Esophagus squamous epithelium (tissue), 5 donors: Measurements from ENCODE around the gene TERF2IP. TPM values are rescaled to one million over a fixed set of nuclear protein-coding genes. Genes with fewer than 3 reads are reported as not detected.
A peak's percentile ranks its signal among the peaks of the same experiment; 100 is the strongest.

Experiments
- DNase-seq: peaks from one replicate; lab custom pipeline; 2025; lab: John Stamatoyannopoulos, UW
- H3K27ac ChIP-seq, 4 donors: fragments of 200-600 bp; sonication (generic); one replicate each; pipeline ENCODE4 v1.5.1; 2016 to 2019; ENCODE audit warnings: mild to moderate bottlenecking in 1 of 4
- H3K27me3 ChIP-seq, 4 donors: fragments of 200-600 bp; sonication (generic); 1 replicate in 3 of 4; 2 replicates in 1 of 4; pipeline versions ENCODE4 v1.5.1 to v1.6.0; 2017 to 2021; ENCODE audit warnings: antibody characterized with exemption in 1 of 4
- H3K36me3 ChIP-seq, 3 donors: fragments of 200-600 bp; sonication (generic); one replicate each; pipeline ENCODE4 v1.5.1; 2016 to 2019
- H3K4me1 ChIP-seq, 3 donors: fragments of 200-600 bp; sonication (generic); one replicate each; pipeline ENCODE4 v1.5.1; 2017 to 2019
- H3K4me3 ChIP-seq, 4 donors: fragments of 200-600 bp; sonication (generic); 1 replicate in 3 of 4; 2 replicates in 1 of 4; pipeline ENCODE4 v1.5.1; 2016 to 2019; ENCODE audit warnings: mild to moderate bottlenecking in 2 of 4, moderate library complexity in 1 of 4
- H3K9me3 ChIP-seq, 3 donors: fragments of 200-600 bp; sonication (generic); one replicate each; pipeline ENCODE4 v1.5.1; 2016 to 2019
- CTCF ChIP-seq, 6 experiments: fragments of 450-650 bp in 4 of 6; fragments of 200-600 bp in 2 of 6; sonication (generic) in 2 of 6; IDR thresholded peaks; one replicate each; pipeline ENCODE4 v1.5.1; 2016 to 2019; ENCODE audit warnings: antibody characterized with exemption in 6 of 6, mild to moderate bottlenecking in 4 of 6, moderate library complexity in 4 of 6
- POLR2A ChIP-seq, 4 donors: fragments of 450-650 bp; IDR thresholded peaks; one replicate each; pipeline ENCODE4 v1.6.1; 2017; ENCODE audit warnings: antibody characterized with exemption in 4 of 4, mild to moderate bottlenecking in 4 of 4, moderate library complexity in 3 of 4
- WGBS, 2 donors: methylation state at CpG; one replicate each; pipeline ENCODE4 v1.1.5; 2018; 5-methylcytosine and 5-hydroxymethylcytosine counted together
- intact Hi-C: fragments of 100-400 bp; cut with DNase I; formaldehyde crosslinking; loops from one replicate; pipeline ENCODE4 v1.15.0; 2022
- total RNA-seq, 4 donors: library from RNA; depleted of rRNA; stranded (reverse); fragments of >200 nt; gene quantifications; one replicate each; pipeline ENCODE4 v1.1.0, GENCODE V29; 2016
- donor health status: DM: yes; HTN: yes; CAD: no.

TERF2IP gene
- total RNA-seq, 4 donors from 2014 or later, result 32.8 to 42.3 (median 36.3) TPM

- peaks cover 50 to 100% (median 88%) of the 10 kb centered on the region in 3 donors for H3K36me3 ChIP-seq
- 83 to 90% methylated on average over 8 of the region's 8 CpGs for WGBS, 2 donors
- peaks cover 0 to 8% (median 0%) of the 10 kb centered on the region in 3 donors for H3K4me1 ChIP-seq
- H3K4me3 ChIP-seq, result no peak overlapping the region
- no peaks in the 10 kb centered on the region for H3K27me3 ChIP-seq
- DNase-seq, result no peak
- intact Hi-C loops, result no loop called here
- H3K9me3 ChIP-seq, result no peaks in the 10 kb centered on the region
- H3K27ac ChIP-seq, result no peak overlapping the region
- TF ChIP-seq CTCF (IDR thresholded peaks at IDR 0.05) (no peak), POLR2A (IDR thresholded peaks at IDR 0.05) (no peak)
These were observed 14.7 kb upstream of the TERF2IP start for GRCh38 chr16:75632857-75633256.

- peaks cover 47 to 100% (median 89%) of the 10 kb centered on the region in 3 donors for H3K36me3 ChIP-seq
- no peaks in the 10 kb centered on the region for H3K27me3 ChIP-seq
- no peak for TF ChIP-seq CTCF (IDR thresholded peaks at IDR 0.05)
- TF ChIP-seq POLR2A (IDR thresholded peaks at IDR 0.05), result no peak
- no peaks in the 10 kb centered on the region for H3K9me3 ChIP-seq
- no peak overlapping the region for H3K27ac ChIP-seq
- no peaks in the 10 kb centered on the region for H3K4me1 ChIP-seq
- no peak for DNase-seq
- H3K4me3 ChIP-seq, result no peak overlapping the region
- WGBS, 2 donors, result 82% methylated on average over 3 of the region's 3 CpGs
- intact Hi-C loops, result no loop called here
These were observed 12.5 kb upstream of the TERF2IP start for GRCh38 chr16:75635036-75635435.

- H3K4me1 ChIP-seq, result peaks cover 6 to 21% (median 10%) of the 10 kb centered on the region in 3 donors
- TF ChIP-seq CTCF (IDR thresholded peaks at IDR 0.05) (no peak), POLR2A (IDR thresholded peaks at IDR 0.05) (no peak)
- DNase-seq, result no peak
- no peaks in the 10 kb centered on the region for H3K27me3 ChIP-seq
- no peak overlapping the region for H3K4me3 ChIP-seq
- peaks cover 20 to 95% (median 57%) of the 10 kb centered on the region in 3 donors for H3K36me3 ChIP-seq
- no peaks in the 10 kb centered on the region for H3K9me3 ChIP-seq
- no peak overlapping the region for H3K27ac ChIP-seq
- WGBS, 2 donors, result 80 to 89% methylated on average over 3 to 6 of the region's 6 CpGs
- intact Hi-C loops, result no loop called here
These were observed 7.0 kb upstream of the TERF2IP start for GRCh38 chr16:75640598-75640997.

- WGBS, 2 donors, result 80 to 83% methylated on average over 5 to 6 of the region's 7 CpGs
- intact Hi-C loops, result loop anchor here (5.0 kb wide), 1 partner anchor 118 kb away; no protein-coding TSS in a partner anchor
- Histone ChIP-seq H3K4me1 (peaks cover 16 to 39% (median 18%) of the 10 kb centered on the region in 3 donors), H3K9me3 (no peaks in the 10 kb centered on the region), H3K36me3 (peaks cover 6 to 56% (median 24%) of the 10 kb centered on the region in 3 donors), H3K4me3 (no peak overlapping the region), H3K27me3 (no peaks in the 10 kb centered on the region), H3K27ac (no peak overlapping the region)
- TF ChIP-seq CTCF (IDR thresholded peaks at IDR 0.05), result peak in 2 of 6 experiments; percentile 5 to 26
- TF ChIP-seq POLR2A (IDR thresholded peaks at IDR 0.05), result no peak
- no peak for DNase-seq
These were observed 3.1 kb upstream of the TERF2IP start for GRCh38 chr16:75644240-75645012.

- Histone ChIP-seq H3K36me3 (peaks cover 0 to 30% (median 5%) of the 10 kb centered on the region in 3 donors), H3K27me3 (no peaks in the 10 kb centered on the region), H3K4me1 (peaks cover 30 to 66% (median 36%) of the 10 kb centered on the region in 3 donors), H3K4me3 (peak overlapping the region; percentile 85 to 97 (median 94)), H3K9me3 (no peaks in the 10 kb centered on the region), H3K27ac (peak overlapping the region; percentile 94 to 98 (median 97))
- DNase-seq, result no peak
- 0% methylated on average over 4 to 5 of the region's 18 CpGs for WGBS, 2 donors
- no peak for TF ChIP-seq POLR2A (IDR thresholded peaks at IDR 0.05)
- no peak for TF ChIP-seq CTCF (IDR thresholded peaks at IDR 0.05)
- intact Hi-C loops, result loop anchor here (5.0 kb wide), 1 partner anchor 115 kb away; no protein-coding TSS in a partner anchor
These were observed 471 bp upstream of the TERF2IP start for GRCh38 chr16:75647112-75647491.
